22Rv1 (cell line): ENCODE measurements around the gene GSTA2.

Experiments used
- ZFX ChIP-seq: fragments of 450-650 bp; IDR thresholded peaks from 2 replicates; pipeline ENCODE4 v1.6.1; 2017; ENCODE audit warnings: antibody characterized with exemption, borderline replicate concordance
- TF ChIP-seq, protein P1 (sequence below): fragments of 450-650 bp; IDR thresholded peaks from 2 replicates; pipeline ENCODE4 v1.5.1; 2017; ENCODE audit warnings: mild to moderate bottlenecking

GRCh38 chr6:52802806-52803205, 39.5 kb upstream of the GSTA2 start:
- TF ChIP-seq, protein P1, sequence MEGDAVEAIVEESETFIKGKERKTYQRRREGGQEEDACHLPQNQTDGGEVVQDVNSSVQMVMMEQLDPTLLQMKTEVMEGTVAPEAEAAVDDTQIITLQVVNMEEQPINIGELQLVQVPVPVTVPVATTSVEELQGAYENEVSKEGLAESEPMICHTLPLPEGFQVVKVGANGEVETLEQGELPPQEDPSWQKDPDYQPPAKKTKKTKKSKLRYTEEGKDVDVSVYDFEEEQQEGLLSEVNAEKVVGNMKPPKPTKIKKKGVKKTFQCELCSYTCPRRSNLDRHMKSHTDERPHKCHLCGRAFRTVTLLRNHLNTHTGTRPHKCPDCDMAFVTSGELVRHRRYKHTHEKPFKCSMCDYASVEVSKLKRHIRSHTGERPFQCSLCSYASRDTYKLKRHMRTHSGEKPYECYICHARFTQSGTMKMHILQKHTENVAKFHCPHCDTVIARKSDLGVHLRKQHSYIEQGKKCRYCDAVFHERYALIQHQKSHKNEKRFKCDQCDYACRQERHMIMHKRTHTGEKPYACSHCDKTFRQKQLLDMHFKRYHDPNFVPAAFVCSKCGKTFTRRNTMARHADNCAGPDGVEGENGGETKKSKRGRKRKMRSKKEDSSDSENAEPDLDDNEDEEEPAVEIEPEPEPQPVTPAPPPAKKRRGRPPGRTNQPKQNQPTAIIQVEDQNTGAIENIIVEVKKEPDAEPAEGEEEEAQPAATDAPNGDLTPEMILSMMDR = no peak
- TF ChIP-seq ZFX = no peak
